Measurements from ENCODE around the gene SLU7.
"Not testable (repeated sequence)": the region's sequence is repeated elsewhere in the genome, so short reads cannot be mapped to it uniquely, and the experiment has no call there.

The SLU7 gene

DNA sequence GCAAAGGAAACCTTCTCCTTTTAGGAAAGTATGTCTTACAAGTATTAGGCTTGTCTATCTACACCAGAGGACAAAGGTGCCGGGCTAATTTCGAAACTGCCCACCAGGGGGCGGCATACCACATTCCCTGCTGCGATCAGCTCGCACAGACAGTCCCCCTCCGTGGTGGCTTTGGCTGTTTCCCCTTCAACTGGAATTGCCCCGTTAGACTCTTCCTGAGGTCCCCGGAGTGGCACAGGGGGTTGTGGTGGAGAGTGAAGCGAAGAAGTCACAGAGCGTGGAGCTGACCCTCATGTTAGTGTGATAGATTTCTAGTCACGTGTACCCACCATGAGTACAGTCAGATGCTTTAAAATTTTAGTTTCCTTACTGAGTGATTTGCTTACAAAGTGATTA lies 20.3 kb upstream of the SLU7 start:
- Mint-ChIP-seq H3K27ac (peak overlapping the region; percentile 92), H3K27me3 (ENCODE audit: low read depth) (peaks cover 5% of the 10 kb centered on the region), H3K9me3 (no peaks in the 10 kb centered on the region), H3K4me3 (peak overlapping the region; percentile 87), H3K36me3 (ENCODE audit: low read depth) (no peaks in the 10 kb centered on the region), H3K4me1 (ENCODE audit: low read depth) (peaks cover 47% of the 10 kb centered on the region)

DNA sequence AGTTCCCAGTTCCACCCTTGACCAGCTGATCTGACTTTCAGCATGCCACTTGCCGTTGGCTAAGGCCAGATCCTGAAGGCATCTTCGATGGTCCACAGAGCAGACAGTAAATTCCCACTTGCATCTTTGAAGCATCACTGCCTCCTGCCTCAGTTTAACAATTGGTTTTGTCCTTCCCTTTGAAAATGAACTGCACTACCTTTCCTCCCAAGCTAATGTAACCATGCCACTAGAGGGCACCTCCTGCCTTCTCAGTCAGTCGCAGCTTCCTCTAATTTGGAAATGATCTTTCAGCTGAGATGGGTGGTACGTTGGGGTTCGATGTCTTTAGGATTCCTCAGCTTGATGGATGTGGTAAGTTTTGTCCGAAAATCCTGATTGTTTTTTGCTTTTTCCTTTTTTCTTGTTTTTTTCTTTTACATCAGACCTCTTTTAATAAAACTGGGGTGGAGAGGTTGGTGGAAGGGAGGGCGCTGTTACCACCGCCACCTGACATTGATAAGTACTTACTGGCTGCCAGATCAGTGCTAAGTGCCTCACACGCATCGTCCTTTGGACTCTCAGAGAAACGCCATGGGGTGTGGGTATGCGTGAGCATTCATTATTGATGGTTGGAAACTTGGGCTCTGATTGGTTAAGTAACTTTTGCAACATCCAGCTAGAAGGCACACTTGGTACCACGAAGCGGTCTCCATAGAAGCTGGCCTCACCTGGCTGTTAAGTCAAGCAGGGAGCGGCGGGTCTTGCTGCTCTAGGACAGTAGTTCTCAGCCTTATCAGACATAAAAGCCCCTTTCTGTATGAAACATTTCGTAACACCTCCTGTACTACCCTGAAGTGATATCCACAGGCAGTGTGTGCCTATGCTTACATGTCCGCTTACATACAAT lies 19.7 kb upstream of the SLU7 start:
- Mint-ChIP-seq H3K36me3 (ENCODE audit: low read depth) (no peaks in the 10 kb centered on the region), H3K27me3 (ENCODE audit: low read depth) (peaks cover 5% of the 10 kb centered on the region), H3K27ac (peak overlapping the region; percentile 92), H3K4me3 (peak overlapping the region; percentile 87), H3K4me1 (ENCODE audit: low read depth) (peaks cover 42% of the 10 kb centered on the region), H3K9me3 (no peaks in the 10 kb centered on the region)

DNA sequence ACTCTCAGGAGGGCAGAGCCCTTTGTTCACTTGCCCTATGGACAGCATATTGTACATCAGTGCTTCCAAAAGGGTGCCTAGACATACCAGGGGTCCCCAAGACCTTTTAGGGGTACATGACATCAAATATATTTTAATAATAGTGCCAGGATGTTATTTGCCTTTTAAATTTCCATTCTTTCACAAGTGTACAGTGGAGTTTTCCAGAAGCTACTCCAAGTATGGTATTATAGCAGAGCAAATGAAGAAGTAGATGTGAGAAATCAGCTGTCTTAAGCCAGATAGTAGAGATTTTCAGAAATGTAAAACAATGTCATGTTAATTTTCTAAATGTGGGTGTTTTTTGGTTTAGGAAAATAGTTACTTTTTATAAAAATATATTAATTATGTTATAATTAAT lies 18.4 kb upstream of the SLU7 start:
- Mint-ChIP-seq H3K4me3 (no peak overlapping the region), H3K27ac (no peak overlapping the region), H3K36me3 (ENCODE audit: low read depth) (no peaks in the 10 kb centered on the region), H3K9me3 (no peaks in the 10 kb centered on the region), H3K27me3 (ENCODE audit: low read depth) (peaks cover 5% of the 10 kb centered on the region), H3K4me1 (ENCODE audit: low read depth) (peaks cover 32% of the 10 kb centered on the region)

DNA sequence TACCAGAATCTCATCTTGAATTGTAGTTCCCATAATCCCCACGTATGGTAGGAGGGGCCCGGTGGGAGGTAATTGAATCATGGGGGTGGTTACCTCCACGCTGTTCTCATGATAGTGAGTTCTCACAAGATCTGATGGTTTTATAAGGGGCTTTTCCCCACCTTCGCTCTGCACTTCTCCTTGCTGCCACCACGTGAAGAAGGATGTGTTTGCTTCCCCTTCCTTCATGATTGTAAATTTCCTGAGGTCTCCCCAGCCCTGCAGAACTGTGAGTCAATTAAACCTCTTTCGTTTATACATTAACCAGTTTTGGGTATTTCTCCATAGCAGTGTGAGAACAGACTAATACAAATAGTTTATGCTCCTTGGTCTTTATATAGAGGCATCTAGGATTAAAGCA lies 17.8 kb upstream of the SLU7 start:
- H3K36me3 Mint-ChIP-seq (ENCODE audit: low read depth); H3K9me3 Mint-ChIP-seq; H3K27ac Mint-ChIP-seq; H3K27me3 Mint-ChIP-seq (ENCODE audit: low read depth); H3K4me3 Mint-ChIP-seq: not testable (repeated sequence)
- H3K4me1 Mint-ChIP-seq (ENCODE audit: low read depth), result peaks cover 28% of the 10 kb centered on the region

DNA sequence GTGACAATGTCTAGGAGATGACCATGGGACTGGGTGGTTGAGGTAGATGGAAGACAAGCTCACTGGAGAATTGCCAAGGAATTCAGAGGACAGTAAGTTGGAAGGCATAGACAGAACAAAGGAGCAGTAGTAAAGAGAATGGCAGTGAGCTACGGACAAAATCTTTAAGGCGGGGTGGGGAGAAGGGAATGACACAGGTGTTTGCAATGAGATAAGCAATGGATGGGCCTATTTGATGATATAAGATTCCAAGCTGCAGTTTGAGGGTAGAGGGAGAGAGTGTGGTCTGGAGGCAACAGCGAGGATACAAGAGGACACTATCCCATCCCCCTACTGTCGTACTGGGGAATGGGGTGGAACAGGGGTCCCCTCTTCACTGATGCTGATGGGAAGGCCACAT lies 17.1 kb upstream of the SLU7 start:
- Mint-ChIP-seq H3K4me1 (ENCODE audit: low read depth) (peaks cover 23% of the 10 kb centered on the region), H3K27me3 (ENCODE audit: low read depth) (peaks cover 5% of the 10 kb centered on the region), H3K36me3 (ENCODE audit: low read depth) (peaks cover 2% of the 10 kb centered on the region), H3K9me3 (no peaks in the 10 kb centered on the region), H3K4me3 (no peak overlapping the region), H3K27ac (no peak overlapping the region)

DNA sequence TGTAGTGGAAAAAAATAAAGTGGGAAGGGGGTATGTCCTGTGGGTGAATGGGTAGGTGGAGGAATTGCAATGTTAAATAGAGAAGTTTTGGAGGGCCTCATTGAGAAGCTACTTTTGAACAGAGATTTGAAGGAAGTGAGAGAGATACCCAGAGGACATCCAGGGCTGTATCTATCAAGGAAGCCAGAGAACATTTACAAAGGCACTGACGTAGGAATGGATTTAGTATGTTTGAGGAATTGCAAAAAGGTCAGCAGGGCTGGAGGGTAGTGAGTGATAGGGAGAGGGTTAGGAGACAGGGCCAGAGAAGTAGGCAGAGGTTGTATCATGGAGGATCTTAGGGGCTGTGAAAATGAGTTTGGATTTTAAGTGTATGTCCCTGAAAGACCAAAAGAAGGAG lies 16.7 kb upstream of the SLU7 start:
- Mint-ChIP-seq H3K36me3 (ENCODE audit: low read depth) (peaks cover 2% of the 10 kb centered on the region), H3K4me3 (no peak overlapping the region), H3K4me1 (ENCODE audit: low read depth) (peaks cover 21% of the 10 kb centered on the region), H3K27ac (no peak overlapping the region), H3K27me3 (ENCODE audit: low read depth) (peaks cover 5% of the 10 kb centered on the region), H3K9me3 (no peaks in the 10 kb centered on the region)

DNA sequence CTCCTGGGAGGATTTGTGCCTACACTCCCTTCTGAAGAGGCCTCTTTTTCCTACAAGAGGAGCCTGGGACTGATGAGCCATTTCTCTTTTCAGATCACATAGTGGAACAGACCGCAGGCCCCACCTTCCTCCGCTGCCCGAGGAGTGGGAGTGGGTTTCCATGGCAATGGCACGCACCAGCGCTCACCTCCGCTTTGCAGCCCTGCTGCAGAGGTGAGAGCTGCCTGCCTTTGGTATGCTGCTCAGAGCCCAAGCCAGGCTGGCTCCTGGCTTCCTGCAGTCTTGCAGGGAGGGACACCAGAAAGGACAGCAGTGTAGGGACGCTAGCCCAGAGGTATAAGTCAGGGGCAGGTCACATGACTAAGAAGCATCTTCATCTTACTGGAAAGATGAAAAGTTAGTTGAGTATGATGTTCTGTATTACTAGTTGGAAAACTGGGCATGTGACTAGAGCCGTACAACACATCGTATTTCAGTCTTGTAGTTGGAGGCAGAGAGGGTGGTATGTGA lies 15.2 kb upstream of the SLU7 start:
- H3K27ac Mint-ChIP-seq, result no peak overlapping the region
- H3K4me1 Mint-ChIP-seq (ENCODE audit: low read depth), result peaks cover 12% of the 10 kb centered on the region
- no peaks in the 10 kb centered on the region for H3K9me3 Mint-ChIP-seq
- peaks cover 5% of the 10 kb centered on the region for H3K27me3 Mint-ChIP-seq (ENCODE audit: low read depth)
- H3K36me3 Mint-ChIP-seq (ENCODE audit: low read depth), result peaks cover 4% of the 10 kb centered on the region
- H3K4me3 Mint-ChIP-seq, result no peak overlapping the region

DNA sequence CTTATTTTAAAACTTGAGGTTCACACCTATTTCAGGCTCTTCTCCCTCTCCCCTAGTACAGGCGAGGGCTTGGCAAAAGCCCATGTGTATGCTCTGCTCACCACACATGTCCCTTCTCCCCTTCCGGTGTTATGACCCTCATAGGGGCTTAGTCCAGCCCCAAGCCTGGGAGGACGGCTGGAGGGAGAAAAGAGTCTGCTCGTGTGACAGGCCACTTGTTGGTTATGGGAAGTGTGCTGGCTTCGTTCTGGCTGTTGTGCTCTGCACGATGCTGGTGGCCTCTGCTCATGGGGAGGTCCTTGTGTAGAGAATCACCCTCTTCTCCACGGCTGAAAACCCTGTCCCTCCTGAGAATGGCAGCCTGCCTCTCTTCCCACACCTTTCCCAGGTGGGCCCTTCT lies 13.9 kb upstream of the SLU7 start:
- H3K4me3 Mint-ChIP-seq, result no peak overlapping the region
- H3K4me1 Mint-ChIP-seq (ENCODE audit: low read depth), result peaks cover 5% of the 10 kb centered on the region
- no peak overlapping the region for H3K27ac Mint-ChIP-seq
- peaks cover 5% of the 10 kb centered on the region for H3K27me3 Mint-ChIP-seq (ENCODE audit: low read depth)
- peaks cover 12% of the 10 kb centered on the region for H3K36me3 Mint-ChIP-seq (ENCODE audit: low read depth)
- no peaks in the 10 kb centered on the region for H3K9me3 Mint-ChIP-seq

DNA sequence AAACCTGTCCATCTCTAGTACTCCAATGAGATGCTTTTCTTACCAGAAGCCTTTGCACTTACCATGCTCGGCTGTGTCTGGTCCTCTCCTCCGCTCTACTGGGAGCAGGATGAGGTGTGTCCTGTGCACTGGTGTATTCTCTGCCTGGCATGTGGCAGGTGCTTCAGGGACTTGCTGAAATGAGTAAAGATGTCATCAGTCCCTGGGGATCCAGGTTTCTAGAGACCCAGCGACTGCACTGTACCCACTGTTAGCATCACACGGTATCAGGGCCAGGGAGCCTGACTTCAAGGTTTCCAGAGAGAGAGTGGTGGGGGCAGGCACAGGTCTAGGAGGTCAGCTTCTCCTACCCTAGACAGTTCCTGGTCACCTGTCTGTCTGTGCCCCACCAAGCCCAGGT lies 13.3 kb upstream of the SLU7 start:
- Mint-ChIP-seq H3K9me3 (no peaks in the 10 kb centered on the region), H3K36me3 (ENCODE audit: low read depth) (peaks cover 15% of the 10 kb centered on the region), H3K27me3 (ENCODE audit: low read depth) (peaks cover 5% of the 10 kb centered on the region), H3K4me1 (ENCODE audit: low read depth) (peaks cover 5% of the 10 kb centered on the region), H3K4me3 (no peak overlapping the region), H3K27ac (no peak overlapping the region)

DNA sequence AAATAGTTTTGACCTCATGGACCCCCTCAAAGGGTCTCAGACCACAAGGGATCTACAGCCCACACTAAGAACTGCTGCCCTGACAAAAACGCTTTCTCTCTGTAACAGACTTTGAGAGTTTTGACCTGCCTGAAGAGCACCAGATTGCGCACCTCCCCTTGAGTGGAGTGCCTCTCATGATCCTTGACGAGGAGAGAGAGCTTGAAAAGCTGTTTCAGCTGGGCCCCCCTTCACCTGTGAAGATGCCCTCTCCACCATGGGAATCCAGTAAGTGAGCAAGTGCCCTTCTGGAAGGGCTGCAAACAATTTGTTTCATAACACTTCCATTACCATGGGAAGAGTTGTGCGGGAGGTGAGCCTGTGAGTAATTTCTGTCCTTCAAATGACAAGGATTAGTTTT lies 8.7 kb upstream of the SLU7 start:
- H3K36me3 Mint-ChIP-seq (ENCODE audit: low read depth), result peaks cover 30% of the 10 kb centered on the region
- H3K4me3 Mint-ChIP-seq, result no peak overlapping the region

DNA sequence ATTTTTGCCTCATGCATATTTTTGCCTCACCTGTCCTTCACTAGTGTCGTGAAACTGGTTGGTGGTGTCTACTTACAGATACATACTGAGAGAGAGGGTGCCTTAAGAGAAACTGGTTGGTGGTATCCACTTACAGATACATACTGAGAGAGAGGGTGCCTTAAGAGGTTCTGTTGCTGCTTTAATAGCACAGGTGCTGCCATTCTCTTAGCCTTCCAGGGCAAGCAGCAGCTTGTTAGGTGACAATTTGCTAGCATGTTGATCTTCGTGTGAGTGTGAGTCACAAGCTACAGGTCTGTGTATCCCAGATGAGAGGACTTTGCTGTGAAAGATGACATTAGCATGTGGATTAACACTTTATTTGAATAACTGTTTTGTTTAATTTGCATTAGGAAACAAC lies 4.2 kb upstream of the SLU7 start:
- Mint-ChIP-seq H3K4me1 (ENCODE audit: low read depth) (peaks cover 58% of the 10 kb centered on the region), H3K36me3 (ENCODE audit: low read depth) (peaks cover 23% of the 10 kb centered on the region), H3K27ac (peak overlapping the region; percentile 67), H3K9me3 (no peaks in the 10 kb centered on the region), H3K27me3 (ENCODE audit: low read depth) (no peaks in the 10 kb centered on the region), H3K4me3 (peak overlapping the region; percentile 92)

More for the DNA sequence above, 8.7 kb upstream of the SLU7 start:
- no peak overlapping the region for H3K27ac Mint-ChIP-seq
- no peaks in the 10 kb centered on the region for H3K27me3 Mint-ChIP-seq (ENCODE audit: low read depth)
- H3K4me1 Mint-ChIP-seq (ENCODE audit: low read depth), result peaks cover 27% of the 10 kb centered on the region
- H3K9me3 Mint-ChIP-seq, result no peaks in the 10 kb centered on the region

DNA sequence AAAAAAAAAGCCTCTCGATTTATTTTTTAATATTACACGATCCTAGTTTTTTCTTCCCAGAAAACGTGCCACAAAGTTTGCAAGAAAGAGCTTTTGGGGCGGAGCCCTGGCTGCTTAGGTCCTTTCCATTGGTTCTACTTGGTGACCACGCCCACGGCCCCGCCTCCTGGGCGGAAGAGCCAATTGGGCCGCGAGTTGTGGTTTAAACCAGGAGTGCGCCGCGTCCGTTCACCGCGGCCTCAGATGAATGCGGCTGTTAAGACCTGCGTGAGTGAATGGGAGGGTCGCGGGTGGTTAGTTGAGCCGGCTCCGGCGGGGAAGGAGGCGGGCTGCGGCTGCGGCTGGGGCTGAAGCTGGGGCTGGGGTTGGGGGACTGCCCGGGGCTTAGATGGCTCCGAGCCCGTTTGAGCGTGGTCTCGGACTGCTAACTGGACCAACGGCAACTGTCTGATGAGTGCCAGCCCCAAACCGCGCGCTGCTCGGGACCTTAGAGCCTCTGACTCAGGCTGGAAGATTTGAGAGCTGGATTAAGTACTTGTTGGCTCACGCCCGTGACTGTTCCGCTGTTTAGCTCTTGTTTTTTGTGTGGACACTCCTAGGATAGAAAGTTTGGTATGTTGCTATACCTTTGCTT lies 2.9 kb upstream of the SLU7 start, which contains the start of gene PTTG1:
TSS of gene PTTG1 (plus strand) at position 231 of the 634 bp plus-strand sequence. CDS start 458 bp downstream, outside the sequence.
- Mint-ChIP-seq H3K4me3 (peak within 1 kb of the TSS; percentile 92), H3K27ac (peak within 1 kb of the TSS; percentile 93), H3K4me1 (ENCODE audit: low read depth) (peaks cover 66% of the 10 kb centered on the region), H3K27me3 (ENCODE audit: low read depth) (no peaks in the 10 kb centered on the region), H3K36me3 (ENCODE audit: low read depth) (peaks cover 21% of the 10 kb centered on the region), H3K9me3 (no peaks in the 10 kb centered on the region)

DNA sequence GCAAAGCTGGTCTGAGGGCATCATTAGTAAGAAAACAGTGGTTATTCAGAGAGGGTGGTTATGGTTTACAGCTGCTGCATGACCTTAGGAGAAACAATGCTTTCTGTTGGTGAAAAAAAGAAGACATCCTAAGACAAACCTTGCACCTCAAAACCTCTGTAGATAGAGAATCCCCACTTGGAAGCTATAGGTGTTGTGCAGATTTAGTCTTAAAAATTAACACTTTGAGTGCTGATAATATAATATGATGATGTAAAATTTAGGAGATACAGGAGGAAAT lies 1.4 kb upstream of the SLU7 start:
- Mint-ChIP-seq H3K9me3 (no peaks in the 10 kb centered on the region), H3K4me3 (peak overlapping the region; percentile 97), H3K36me3 (ENCODE audit: low read depth) (peaks cover 20% of the 10 kb centered on the region), H3K4me1 (ENCODE audit: low read depth) (peaks cover 70% of the 10 kb centered on the region), H3K27me3 (ENCODE audit: low read depth) (no peaks in the 10 kb centered on the region), H3K27ac (peak overlapping the region; percentile 97)

DNA sequence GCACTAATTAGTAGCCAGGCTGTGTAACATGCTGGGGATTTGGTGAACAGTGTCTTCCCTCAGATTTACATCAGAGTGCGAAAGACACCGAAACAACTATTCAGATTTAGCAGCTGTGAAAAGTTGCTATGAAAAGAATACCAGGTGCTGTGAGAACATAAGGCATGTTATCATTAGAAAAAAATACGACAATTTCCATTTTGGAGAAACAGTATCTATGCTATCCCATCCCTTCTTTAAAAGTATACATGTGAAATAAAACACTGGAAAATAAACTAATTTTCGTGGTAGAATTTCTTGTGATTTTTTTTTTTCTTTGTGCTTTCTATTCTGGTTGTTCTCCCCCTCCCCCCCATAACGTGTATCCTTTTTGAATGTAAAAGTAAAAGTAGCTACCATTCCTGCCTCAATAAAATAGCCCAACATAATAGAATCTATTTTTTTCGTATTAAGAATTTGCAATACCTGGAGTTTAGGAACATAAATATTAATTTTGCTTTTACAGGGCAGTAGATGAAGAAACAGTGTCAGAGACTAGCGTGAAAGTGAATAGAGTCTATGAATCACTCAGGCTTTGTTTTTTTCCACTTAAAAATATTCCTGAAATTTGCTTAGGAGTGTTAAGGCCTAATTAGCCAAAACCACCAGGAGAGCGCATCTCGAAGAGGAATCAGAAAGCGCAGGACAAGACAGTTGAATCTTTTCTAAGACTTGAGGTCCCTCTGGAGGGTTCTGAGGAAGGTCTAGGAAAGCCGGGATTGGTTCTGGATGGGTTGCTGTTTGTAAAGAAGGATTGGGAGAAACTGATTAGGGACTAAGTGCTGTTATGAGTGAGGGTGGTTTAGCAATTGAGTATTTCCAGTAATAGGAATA lies 813 bp upstream of the SLU7 start:
- Mint-ChIP-seq H3K9me3 (no peaks in the 10 kb centered on the region), H3K36me3 (ENCODE audit: low read depth) (peaks cover 19% of the 10 kb centered on the region), H3K4me3 (peak overlapping the region; percentile 97), H3K4me1 (ENCODE audit: low read depth) (peaks cover 67% of the 10 kb centered on the region), H3K27me3 (ENCODE audit: low read depth) (no peaks in the 10 kb centered on the region), H3K27ac (peak overlapping the region; percentile 97)
